Right lobe of liver (tissue), 4 donors: ENCODE measurements around the gene EDIL3.

Experiments
- POLR2A ChIP-seq: fragments of 450-650 bp; IDR thresholded peaks from one replicate; pipeline ENCODE4 v1.6.1; 2017; ENCODE audit warnings: antibody characterized with exemption, mild to moderate bottlenecking
- TF ChIP-seq, protein P1 (sequence below), 4 donors: fragments of 200-600 bp in 3 of 4; fragments of 450-650 bp in 1 of 4; IDR thresholded peaks; one replicate each; pipeline versions ENCODE4 v1.5.1 to v1.8.0; 2016 to 2022; ENCODE audit warnings: antibody characterized with exemption in 4 of 4, mild to moderate bottlenecking in 2 of 4
- donor health status: DM: no; HTN: no; CAD: no.
- donor health status: DM: no; HTN: no; CAD: no.
- donor health status: DM: no; HTN: yes; CAD: no.

DNA sequence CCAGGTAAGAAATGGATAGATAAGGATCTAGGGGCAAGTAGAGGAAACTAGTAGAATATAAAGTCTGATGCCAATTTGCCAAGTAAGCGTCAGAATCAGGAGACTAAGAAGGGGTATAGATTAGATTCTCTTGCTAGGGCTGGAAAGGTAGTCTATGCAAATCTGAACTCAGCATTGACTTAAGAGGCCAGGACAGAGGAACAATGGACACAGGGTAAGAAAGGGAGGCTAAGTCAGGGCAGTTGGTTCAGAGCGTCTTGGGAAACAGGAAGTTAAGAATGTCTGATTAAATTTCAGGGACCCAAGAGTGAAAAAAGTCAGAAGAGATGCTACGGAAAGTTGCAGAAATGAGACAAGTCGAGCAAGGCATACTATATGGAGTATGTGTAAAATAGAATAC lies 400.8 kb downstream of the EDIL3 start:
- TF ChIP-seq, protein P1, sequence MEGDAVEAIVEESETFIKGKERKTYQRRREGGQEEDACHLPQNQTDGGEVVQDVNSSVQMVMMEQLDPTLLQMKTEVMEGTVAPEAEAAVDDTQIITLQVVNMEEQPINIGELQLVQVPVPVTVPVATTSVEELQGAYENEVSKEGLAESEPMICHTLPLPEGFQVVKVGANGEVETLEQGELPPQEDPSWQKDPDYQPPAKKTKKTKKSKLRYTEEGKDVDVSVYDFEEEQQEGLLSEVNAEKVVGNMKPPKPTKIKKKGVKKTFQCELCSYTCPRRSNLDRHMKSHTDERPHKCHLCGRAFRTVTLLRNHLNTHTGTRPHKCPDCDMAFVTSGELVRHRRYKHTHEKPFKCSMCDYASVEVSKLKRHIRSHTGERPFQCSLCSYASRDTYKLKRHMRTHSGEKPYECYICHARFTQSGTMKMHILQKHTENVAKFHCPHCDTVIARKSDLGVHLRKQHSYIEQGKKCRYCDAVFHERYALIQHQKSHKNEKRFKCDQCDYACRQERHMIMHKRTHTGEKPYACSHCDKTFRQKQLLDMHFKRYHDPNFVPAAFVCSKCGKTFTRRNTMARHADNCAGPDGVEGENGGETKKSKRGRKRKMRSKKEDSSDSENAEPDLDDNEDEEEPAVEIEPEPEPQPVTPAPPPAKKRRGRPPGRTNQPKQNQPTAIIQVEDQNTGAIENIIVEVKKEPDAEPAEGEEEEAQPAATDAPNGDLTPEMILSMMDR (IDR thresholded peaks at IDR 0.05), result no peak
- TF ChIP-seq POLR2A, result no peak
